ENCODE measurements around the gene BRD1. TPM values are rescaled to one million over a fixed set of nuclear protein-coding genes. Genes with fewer than 3 reads are reported as not detected.
A peak's percentile ranks its signal among the peaks of the same experiment; 100 is the strongest.

The BRD1 gene
- polyA plus RNA-seq, 1 experiment, result 4.6 TPM

DNA sequence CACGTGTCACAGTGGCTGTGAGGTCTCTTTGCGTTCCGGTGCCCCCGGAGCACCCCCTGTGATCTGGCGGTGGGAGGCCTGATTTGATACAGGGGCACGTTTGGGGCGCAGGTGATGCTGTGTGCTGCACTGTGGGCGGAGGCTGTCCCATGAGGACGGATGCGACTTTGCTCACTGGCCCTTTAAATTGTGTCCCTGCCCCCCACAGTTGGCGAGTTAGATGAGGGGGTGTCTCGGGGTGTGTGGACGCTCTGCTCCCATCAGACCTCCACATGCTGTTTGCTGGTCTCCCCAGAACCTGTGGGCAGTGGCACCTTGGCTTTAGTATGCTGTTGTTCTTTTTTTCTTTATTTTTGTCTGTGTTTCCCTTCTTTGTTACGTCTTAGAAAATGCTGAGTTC lies 31.2 kb upstream of the BRD1 start:
- peaks cover 5% of the 10 kb centered on the region for H3K36me3 ChIP-seq (ENCODE audit: control insufficient read depth, insufficient read depth, low read length)
- no peaks in the 10 kb centered on the region for H3K27me3 ChIP-seq (ENCODE audit: control insufficient read depth, insufficient read depth, low read length)
- TF ChIP-seq, protein P1, sequence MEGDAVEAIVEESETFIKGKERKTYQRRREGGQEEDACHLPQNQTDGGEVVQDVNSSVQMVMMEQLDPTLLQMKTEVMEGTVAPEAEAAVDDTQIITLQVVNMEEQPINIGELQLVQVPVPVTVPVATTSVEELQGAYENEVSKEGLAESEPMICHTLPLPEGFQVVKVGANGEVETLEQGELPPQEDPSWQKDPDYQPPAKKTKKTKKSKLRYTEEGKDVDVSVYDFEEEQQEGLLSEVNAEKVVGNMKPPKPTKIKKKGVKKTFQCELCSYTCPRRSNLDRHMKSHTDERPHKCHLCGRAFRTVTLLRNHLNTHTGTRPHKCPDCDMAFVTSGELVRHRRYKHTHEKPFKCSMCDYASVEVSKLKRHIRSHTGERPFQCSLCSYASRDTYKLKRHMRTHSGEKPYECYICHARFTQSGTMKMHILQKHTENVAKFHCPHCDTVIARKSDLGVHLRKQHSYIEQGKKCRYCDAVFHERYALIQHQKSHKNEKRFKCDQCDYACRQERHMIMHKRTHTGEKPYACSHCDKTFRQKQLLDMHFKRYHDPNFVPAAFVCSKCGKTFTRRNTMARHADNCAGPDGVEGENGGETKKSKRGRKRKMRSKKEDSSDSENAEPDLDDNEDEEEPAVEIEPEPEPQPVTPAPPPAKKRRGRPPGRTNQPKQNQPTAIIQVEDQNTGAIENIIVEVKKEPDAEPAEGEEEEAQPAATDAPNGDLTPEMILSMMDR (IDR thresholded peaks at IDR 0.05; ENCODE audit: insufficient read depth, low read depth, low read length), result no peak
- DNase-seq (ENCODE audit: low read depth), result no peak
- no peak overlapping the region for H3K4me3 ChIP-seq (ENCODE audit: low read depth, low read length)
- ChIA-PET POLR2A (no interaction called here), CTCF (no interaction called here)

DNA sequence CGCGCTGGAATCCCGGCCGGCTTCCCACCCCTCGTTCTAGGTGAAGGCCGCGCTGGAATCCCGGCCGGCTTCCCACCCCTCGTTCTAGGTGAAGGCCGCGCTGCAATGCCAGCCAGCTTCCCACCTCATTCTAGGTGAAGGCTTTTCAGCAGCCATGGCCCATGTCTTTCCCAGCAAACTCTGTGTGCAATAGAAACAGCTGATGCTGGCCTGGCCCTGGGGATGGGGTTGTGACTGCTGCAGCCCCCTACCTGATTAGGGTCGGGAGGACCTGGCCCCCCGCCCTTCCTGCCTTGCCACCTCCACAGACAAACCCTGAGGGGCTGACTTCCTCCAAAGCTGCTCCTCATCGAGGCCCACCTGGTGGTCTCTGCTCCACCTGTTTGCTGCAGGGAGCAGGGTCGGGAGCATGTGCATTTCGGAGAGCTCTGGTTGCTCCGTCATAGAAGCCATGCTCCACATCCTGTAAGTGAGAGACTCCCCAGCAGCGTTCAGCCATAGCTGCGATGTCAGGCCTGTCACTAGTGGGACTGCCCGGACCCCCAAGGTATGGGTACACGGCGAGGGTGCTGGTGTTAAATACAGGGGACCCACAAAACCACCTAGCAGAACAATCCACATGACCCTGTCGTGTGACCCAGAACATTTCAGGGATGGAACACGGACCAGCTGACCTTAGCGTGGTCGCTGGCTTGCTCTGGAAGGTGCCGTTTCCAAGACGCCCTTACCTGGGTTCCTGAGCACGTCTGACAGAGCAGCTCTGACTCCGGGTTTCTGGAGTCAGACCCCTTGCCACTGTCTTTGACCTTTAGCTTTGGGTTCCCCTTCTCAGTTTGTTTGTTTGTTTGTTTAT lies 29.3 kb upstream of the BRD1 start:
- Histone ChIP-seq H3K4me3 (ENCODE audit: low read depth, low read length) (no peak overlapping the region), H3K27me3 (ENCODE audit: control insufficient read depth, insufficient read depth, low read length) (no peaks in the 10 kb centered on the region), H3K36me3 (ENCODE audit: control insufficient read depth, insufficient read depth, low read length) (peaks cover 5% of the 10 kb centered on the region)
- ChIA-PET CTCF (interaction anchor here (0.6 to 1.2 kb wide), 3 partner anchors 11 to 500 kb away, joined by 3 to 4 read pairs (median 3); no protein-coding TSS in a partner anchor), POLR2A (no interaction called here)
- TF ChIP-seq, protein P1 (IDR thresholded peaks at IDR 0.05; ENCODE audit: insufficient read depth, low read depth, low read length), result no peak
- no peak for DNase-seq (ENCODE audit: low read depth)

DNA sequence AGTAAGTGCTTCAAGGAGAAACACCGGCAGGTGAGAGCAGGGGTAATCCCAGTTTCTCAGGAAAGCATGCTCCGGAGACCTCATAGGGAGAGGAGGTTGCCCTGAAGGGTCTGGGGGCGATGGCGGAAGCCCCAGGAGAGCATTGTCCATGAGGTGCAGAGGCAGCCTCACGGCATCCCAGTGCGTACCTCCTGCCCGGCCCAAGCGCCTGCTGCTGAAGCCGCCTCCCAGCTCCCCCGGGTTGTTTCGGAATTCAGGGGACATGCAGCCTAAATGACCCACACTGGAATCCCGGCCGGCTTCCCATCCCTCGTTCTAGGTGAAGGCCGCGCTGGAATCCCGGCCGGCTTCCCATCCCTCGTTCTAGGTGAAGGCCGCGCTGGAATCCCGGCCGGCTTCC lies 28.7 kb upstream of the BRD1 start:
- Histone ChIP-seq H3K27me3 (ENCODE audit: control insufficient read depth, insufficient read depth, low read length) (no peaks in the 10 kb centered on the region), H3K4me3 (ENCODE audit: low read depth, low read length) (no peak overlapping the region), H3K36me3 (ENCODE audit: control insufficient read depth, insufficient read depth, low read length) (peaks cover 5% of the 10 kb centered on the region)
- DNase-seq (ENCODE audit: low read depth), result no peak
- ChIA-PET POLR2A (no interaction called here), CTCF (no interaction called here)
- TF ChIP-seq, protein P1 (IDR thresholded peaks at IDR 0.05; ENCODE audit: insufficient read depth, low read depth, low read length), result no peak

DNA sequence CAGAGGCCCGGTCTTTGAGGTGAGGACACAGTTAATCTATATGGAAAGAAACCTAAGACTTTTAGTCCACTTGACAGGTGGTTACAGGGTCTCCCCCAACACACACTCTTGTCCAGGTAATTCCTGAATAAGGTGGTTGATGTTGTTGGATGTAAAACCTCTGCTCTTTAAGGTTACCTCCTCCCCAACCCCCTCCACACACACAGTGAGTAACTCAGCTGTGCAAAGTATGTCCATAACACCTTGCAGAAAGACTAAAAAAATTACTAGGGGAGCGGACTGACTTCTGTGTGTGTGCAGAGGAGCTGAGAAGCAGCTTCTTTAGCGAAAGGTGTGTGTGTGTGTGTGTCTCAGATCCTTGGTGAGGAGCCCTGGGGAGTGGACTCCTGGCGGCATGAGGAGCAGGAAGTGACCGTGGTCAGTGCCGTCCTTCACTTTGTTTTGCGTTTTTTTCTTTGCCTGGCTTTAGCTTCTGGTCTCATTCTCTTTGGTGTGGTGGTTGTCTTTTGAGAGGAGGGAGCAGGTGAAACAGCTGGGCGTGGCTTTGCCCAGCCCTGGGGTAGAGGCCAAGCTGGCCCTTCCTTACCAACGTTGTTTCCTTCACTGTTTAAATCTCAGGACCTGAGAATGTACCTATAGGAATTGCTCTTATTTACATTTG lies 27.7 kb upstream of the BRD1 start:
- TF ChIP-seq, protein P1 (IDR thresholded peaks at IDR 0.05; ENCODE audit: insufficient read depth, low read depth, low read length), result no peak
- ChIA-PET POLR2A (interaction anchor here (0.6 kb wide), 1 partner anchor 486 kb away, joined by 4 read pairs; no protein-coding TSS in a partner anchor), CTCF (interaction anchor here (0.6 kb wide), 1 partner anchor 267 kb away, joined by 3 read pairs; no protein-coding TSS in a partner anchor)
- Histone ChIP-seq H3K36me3 (ENCODE audit: control insufficient read depth, insufficient read depth, low read length) (peaks cover 5% of the 10 kb centered on the region), H3K27me3 (ENCODE audit: control insufficient read depth, insufficient read depth, low read length) (peaks cover 4% of the 10 kb centered on the region), H3K4me3 (ENCODE audit: low read depth, low read length) (peak overlapping the region; percentile 64)
- DNase-seq (ENCODE audit: low read depth), result no peak

Measured in BJ (cell line).